ENCODE measurements around the gene CST7.

Gene CST7

DNA sequence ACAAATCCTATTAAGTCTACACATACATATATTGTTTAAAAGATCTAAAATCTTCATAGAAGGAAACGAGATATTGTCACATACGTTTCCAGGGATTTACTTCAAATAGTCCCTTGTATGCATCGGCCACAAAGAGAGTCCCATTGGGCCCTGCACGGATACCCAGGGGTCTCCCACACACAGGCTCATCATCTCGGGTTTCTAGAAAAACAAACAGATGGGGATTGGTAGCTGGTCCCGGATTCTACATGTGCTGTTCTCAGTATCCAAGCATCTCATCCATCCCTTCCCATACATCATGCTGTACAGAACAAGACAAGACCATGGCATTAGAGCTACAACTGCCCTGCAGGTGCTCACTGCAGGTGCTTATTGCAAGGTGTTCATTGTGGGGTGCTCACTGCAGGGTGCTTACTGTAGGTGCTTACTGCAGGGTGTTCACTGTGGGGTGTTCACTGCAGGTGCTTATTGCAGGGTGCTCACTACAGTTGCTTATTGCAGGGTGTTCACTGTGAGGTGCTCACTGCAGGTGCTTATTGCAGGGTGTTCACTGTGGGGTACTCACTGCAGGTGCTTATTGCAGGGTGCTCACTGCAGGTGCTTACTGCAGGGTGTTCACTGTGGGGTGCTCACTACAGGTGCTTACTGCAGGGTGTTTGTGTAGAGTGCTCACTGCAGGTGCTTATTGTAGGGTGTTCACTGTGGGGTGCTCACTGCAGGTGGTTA lies 22.5 kb downstream of the CST7 start:
- H3K9ac ChIP-seq (ENCODE audit: low read depth in 1 of 2, low read length in 2 of 2): no peak overlapping the region
- H3K4me1 ChIP-seq (ENCODE audit: control insufficient read depth in 1 of 2, insufficient read depth in 2 of 2, low read length in 2 of 2): peaks cover 4 to 6% of the 10 kb centered on the region in 2 donors
- peaks cover 0 to 2% of the 10 kb centered on the region in 2 donors for H3K9me3 ChIP-seq (ENCODE audit: control insufficient read depth in 1 of 2, low read length in 2 of 2)
- H3K36me3 ChIP-seq (ENCODE audit: control insufficient read depth in 1 of 2, insufficient read depth in 2 of 2, low read length in 2 of 2): peaks cover 26 to 61% of the 10 kb centered on the region in 2 donors
- H3K27me3 ChIP-seq (ENCODE audit: control insufficient read depth in 1 of 2, insufficient read depth in 2 of 2, low read length in 2 of 2): no peaks in the 10 kb centered on the region
- H3K27ac ChIP-seq (ENCODE audit: low read depth, low read length): no peak overlapping the region
- no peak overlapping the region for H3K4me3 ChIP-seq (ENCODE audit: low read depth in 1 of 2, low read length in 2 of 2)

DNA sequence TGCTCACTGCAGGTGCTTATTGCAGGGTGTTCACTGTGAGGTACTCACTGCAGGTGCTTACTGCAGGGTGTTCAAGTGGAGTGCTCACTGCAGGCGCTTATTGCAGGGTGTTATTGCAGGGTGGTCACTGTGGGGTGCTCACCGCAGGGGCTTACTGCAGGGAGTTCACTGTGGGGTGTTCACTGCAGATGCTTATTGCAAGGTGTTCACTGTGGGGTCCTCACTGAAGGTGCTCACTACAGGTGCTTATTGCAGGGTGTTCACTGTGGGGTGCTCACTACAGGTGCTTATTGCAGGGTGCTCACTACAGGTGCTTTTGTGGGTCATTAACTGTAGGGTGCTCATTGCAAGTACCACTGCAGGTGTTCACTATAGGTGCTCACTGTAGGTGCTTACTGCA lies 23.3 kb downstream of the CST7 start:
- H3K9ac ChIP-seq (ENCODE audit: low read depth in 1 of 2, low read length in 2 of 2): no peak overlapping the region
- no peaks in the 10 kb centered on the region for H3K27me3 ChIP-seq (ENCODE audit: control insufficient read depth in 1 of 2, insufficient read depth in 2 of 2, low read length in 2 of 2)
- peaks cover 24 to 66% of the 10 kb centered on the region in 2 donors for H3K36me3 ChIP-seq (ENCODE audit: control insufficient read depth in 1 of 2, insufficient read depth in 2 of 2, low read length in 2 of 2)
- no peak overlapping the region for H3K4me3 ChIP-seq (ENCODE audit: low read depth in 1 of 2, low read length in 2 of 2)
- no peak overlapping the region for H3K27ac ChIP-seq (ENCODE audit: low read depth, low read length)
- peaks cover 4 to 6% of the 10 kb centered on the region in 2 donors for H3K4me1 ChIP-seq (ENCODE audit: control insufficient read depth in 1 of 2, insufficient read depth in 2 of 2, low read length in 2 of 2)
- peaks cover 0 to 2% of the 10 kb centered on the region in 2 donors for H3K9me3 ChIP-seq (ENCODE audit: control insufficient read depth in 1 of 2, low read length in 2 of 2)

DNA sequence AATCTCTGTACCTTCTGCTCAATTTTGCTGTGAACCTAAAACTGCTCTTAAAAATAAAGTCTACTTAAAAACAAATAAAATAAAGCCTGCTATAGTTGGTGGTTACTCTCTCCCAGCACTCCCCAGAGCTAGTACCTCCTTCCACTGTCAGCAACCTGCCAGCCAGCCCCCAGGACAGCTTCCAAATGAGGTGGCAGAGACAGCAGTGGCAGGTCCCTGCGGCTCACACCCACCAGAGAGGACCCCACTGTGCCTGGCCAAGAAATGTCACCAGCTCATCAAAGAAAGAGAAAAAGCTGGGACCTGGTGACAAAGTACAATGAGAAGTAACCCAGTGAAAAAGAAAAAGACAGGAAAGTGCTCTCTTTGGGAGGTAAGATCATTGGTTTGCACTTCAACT lies 28.3 kb downstream of the CST7 start:
- no peak overlapping the region for H3K27ac ChIP-seq (ENCODE audit: low read depth, low read length)

DNA sequence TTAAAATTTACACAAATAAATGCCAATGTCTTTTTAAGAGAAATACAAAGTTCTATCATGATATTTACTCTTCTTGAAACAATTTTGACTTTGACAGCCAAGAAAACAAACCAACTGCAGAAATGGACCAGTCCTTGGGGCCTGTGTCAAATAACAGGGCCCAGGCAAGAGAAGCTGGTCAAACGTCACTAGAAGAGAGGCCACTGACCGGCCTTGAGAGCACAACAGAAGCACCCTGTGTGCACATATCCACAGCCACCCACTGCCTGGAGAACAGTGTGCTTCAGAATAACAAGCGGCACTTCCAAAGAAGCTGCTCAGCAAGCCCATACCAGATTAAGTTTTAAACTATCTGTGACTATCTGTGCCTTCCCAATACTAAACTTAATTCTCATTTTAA lies 28.7 kb downstream of the CST7 start:
- Histone ChIP-seq H3K36me3 (ENCODE audit: control insufficient read depth in 1 of 2, insufficient read depth in 2 of 2, low read length in 2 of 2) (peaks cover 11 to 64% of the 10 kb centered on the region in 2 donors), H3K4me3 (ENCODE audit: low read depth in 1 of 2, low read length in 2 of 2) (no peak overlapping the region), H3K9me3 (ENCODE audit: control insufficient read depth in 1 of 2, low read length in 2 of 2) (peaks cover 9 to 10% of the 10 kb centered on the region in 2 donors), H3K4me1 (ENCODE audit: control insufficient read depth in 1 of 2, insufficient read depth in 2 of 2, low read length in 2 of 2) (peaks cover 0 to 3% of the 10 kb centered on the region in 2 donors), H3K27ac (ENCODE audit: low read depth, low read length) (no peak overlapping the region), H3K9ac (ENCODE audit: low read depth in 1 of 2, low read length in 2 of 2) (no peak overlapping the region), H3K27me3 (ENCODE audit: control insufficient read depth in 1 of 2, insufficient read depth in 2 of 2, low read length in 2 of 2) (no peaks in the 10 kb centered on the region)

More for the DNA sequence above, 28.3 kb downstream of the CST7 start:
- Histone ChIP-seq H3K4me1 (ENCODE audit: control insufficient read depth in 1 of 2, insufficient read depth in 2 of 2, low read length in 2 of 2) (peaks cover 0 to 3% of the 10 kb centered on the region in 2 donors), H3K27me3 (ENCODE audit: control insufficient read depth in 1 of 2, insufficient read depth in 2 of 2, low read length in 2 of 2) (no peaks in the 10 kb centered on the region), H3K36me3 (ENCODE audit: control insufficient read depth in 1 of 2, insufficient read depth in 2 of 2, low read length in 2 of 2) (peaks cover 15 to 64% of the 10 kb centered on the region in 2 donors), H3K4me3 (ENCODE audit: low read depth in 1 of 2, low read length in 2 of 2) (no peak overlapping the region), H3K9ac (ENCODE audit: low read depth in 1 of 2, low read length in 2 of 2) (no peak overlapping the region), H3K9me3 (ENCODE audit: control insufficient read depth in 1 of 2, low read length in 2 of 2) (peaks cover 9 to 10% of the 10 kb centered on the region in 2 donors)

DNA sequence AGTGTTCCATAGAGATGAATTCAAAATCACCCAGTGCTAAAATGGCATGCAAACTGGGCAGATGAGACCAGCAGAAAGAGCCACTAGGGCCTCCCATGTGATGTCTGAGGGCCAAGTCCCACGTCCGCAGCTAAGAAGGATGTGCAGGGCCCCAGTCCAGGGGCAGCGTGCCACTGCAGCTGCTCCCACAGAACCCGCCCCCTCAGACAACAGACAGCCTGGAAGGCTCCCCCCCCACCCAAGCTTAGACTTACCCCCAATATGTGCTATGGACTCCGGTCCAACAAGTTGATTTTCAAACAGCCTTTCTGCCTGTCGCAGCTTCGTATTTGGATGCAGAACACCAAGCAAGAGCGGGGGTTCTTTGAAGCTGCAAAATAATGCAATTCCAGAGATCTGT lies 29.4 kb downstream of the CST7 start:
- Histone ChIP-seq H3K4me3 (ENCODE audit: low read depth in 1 of 2, low read length in 2 of 2) (no peak overlapping the region), H3K27me3 (ENCODE audit: control insufficient read depth in 1 of 2, insufficient read depth in 2 of 2, low read length in 2 of 2) (no peaks in the 10 kb centered on the region), H3K9me3 (ENCODE audit: control insufficient read depth in 1 of 2, low read length in 2 of 2) (peaks cover 9 to 10% of the 10 kb centered on the region in 2 donors), H3K27ac (ENCODE audit: low read depth, low read length) (no peak overlapping the region), H3K4me1 (ENCODE audit: control insufficient read depth in 1 of 2, insufficient read depth in 2 of 2, low read length in 2 of 2) (peaks cover 0 to 3% of the 10 kb centered on the region in 2 donors), H3K36me3 (ENCODE audit: control insufficient read depth in 1 of 2, insufficient read depth in 2 of 2, low read length in 2 of 2) (peaks cover 16 to 62% of the 10 kb centered on the region in 2 donors), H3K9ac (ENCODE audit: low read depth in 1 of 2, low read length in 2 of 2) (no peak overlapping the region)

DNA sequence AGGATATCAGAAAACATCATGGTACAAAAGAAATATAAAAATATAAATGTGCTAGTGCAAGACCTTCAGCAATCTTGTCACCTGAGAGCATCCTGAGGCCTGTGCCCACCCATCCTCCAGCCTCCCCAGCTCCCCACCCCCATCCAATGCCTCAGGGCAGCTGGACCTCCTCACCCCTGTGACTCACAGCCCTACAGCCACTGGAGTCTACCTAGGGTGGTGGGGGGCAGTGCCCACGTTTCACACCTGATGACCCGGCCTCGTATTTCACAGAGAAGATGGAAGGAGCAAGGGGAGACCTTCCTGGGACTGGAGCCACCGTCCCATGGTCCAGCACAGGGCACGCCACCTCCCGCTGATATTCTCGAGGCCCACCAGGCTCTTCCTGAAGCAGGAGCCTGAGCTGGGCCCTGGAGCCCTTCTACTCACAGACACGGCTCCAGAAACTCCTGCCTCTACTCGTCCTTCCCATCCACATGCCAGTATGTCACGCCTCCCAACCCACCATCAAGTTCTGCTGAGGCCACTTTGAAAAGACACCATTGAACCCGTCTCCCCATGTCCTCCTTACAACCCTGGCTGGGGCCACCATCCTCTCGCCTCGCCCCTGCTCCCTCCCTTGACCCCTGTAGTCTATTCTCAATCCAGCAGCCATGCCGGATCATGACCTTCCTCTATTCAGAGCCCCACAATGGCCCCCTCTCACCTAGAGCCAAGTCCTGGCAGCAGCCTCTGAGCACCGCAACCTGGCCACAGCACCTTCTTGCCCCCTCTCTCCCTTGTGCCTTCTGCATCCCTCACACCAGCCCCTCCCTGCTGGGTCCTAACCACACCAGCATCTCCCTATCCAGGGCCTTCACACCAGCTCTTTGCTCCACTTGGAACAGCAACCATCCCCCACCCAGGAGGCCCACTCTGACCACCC lies 30.2 kb downstream of the CST7 start:
- Histone ChIP-seq H3K9ac (ENCODE audit: low read depth in 1 of 2, low read length in 2 of 2) (no peak overlapping the region), H3K27ac (ENCODE audit: low read depth, low read length) (no peak overlapping the region), H3K9me3 (ENCODE audit: control insufficient read depth in 1 of 2, low read length in 2 of 2) (peaks cover 9 to 10% of the 10 kb centered on the region in 2 donors), H3K4me3 (ENCODE audit: low read depth in 1 of 2, low read length in 2 of 2) (no peak overlapping the region), H3K27me3 (ENCODE audit: control insufficient read depth in 1 of 2, insufficient read depth in 2 of 2, low read length in 2 of 2) (no peaks in the 10 kb centered on the region), H3K4me1 (ENCODE audit: control insufficient read depth in 1 of 2, insufficient read depth in 2 of 2, low read length in 2 of 2) (peaks cover 0 to 3% of the 10 kb centered on the region in 2 donors), H3K36me3 (ENCODE audit: control insufficient read depth in 1 of 2, insufficient read depth in 2 of 2, low read length in 2 of 2) (peaks cover 16 to 66% of the 10 kb centered on the region in 2 donors)

DNA sequence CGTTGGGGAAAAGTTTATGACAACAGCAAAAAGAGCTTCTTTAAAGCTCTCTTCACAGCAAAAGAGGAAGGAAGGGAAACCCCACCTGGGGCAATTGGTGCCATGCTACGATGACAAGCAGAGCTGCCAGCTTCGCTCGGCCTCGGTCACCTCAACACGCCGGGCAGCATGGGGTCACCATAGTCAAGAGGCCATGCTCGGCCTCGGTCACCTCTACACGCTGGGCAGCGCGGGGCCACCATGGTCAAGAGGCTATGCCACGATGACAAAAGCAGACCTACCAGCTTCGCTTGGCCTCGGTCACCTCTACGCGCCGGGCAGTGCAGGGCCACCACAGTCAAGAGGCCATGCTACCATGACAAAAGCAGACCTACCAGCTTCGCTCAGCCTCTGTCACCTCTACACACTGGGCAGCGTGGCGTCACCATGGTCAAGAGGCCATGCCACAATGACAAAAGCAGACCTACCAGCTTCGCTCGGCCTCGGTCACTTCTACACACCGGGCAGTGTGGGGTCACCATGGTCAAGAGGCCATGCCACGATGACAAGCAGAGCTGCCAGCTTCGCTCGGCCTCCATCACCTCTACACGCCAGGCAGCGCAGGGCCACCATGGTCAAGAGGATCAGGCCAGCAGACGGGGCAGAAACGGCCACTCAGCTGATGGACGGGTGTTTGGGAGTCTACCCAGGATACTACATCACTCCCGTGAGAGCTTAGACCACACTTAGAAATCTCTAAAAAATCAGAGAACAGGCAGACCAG lies 31.4 kb downstream of the CST7 start:
- Histone ChIP-seq H3K4me1 (ENCODE audit: control insufficient read depth in 1 of 2, insufficient read depth in 2 of 2, low read length in 2 of 2) (peaks cover 8 to 11% of the 10 kb centered on the region in 2 donors), H3K9ac (ENCODE audit: low read depth in 1 of 2, low read length in 2 of 2) (no peak overlapping the region), H3K27me3 (ENCODE audit: control insufficient read depth in 1 of 2, insufficient read depth in 2 of 2, low read length in 2 of 2) (no peaks in the 10 kb centered on the region), H3K4me3 (ENCODE audit: low read depth in 1 of 2, low read length in 2 of 2) (no peak overlapping the region), H3K27ac (ENCODE audit: low read depth, low read length) (no peak overlapping the region), H3K9me3 (ENCODE audit: control insufficient read depth in 1 of 2, low read length in 2 of 2) (peaks cover 9 to 10% of the 10 kb centered on the region in 2 donors), H3K36me3 (ENCODE audit: control insufficient read depth in 1 of 2, insufficient read depth in 2 of 2, low read length in 2 of 2) (peaks cover 16 to 66% of the 10 kb centered on the region in 2 donors)

DNA sequence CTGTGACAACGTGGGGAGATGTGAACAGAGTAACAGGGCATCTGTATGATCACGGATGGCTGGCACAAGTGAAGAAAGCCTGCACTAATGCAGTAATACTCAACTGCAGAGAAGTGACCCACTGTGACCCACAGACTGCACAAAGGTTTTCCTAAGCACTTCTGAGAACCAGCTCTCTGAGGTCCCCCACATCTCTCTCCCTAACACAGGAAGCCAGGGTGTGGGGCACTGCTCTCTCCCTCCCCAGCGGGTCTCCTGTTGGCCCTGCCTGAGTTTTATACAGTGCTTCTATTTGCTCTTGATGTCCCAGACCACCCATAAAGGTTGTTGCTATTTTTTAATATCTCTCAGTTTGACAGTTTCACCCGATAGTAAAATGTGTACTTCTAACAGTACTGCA lies 32.2 kb downstream of the CST7 start:
- Histone ChIP-seq H3K4me3 (ENCODE audit: low read depth in 1 of 2, low read length in 2 of 2) (no peak overlapping the region), H3K4me1 (ENCODE audit: control insufficient read depth in 1 of 2, insufficient read depth in 2 of 2, low read length in 2 of 2) (peaks cover 16 to 19% of the 10 kb centered on the region in 2 donors), H3K9me3 (ENCODE audit: control insufficient read depth in 1 of 2, low read length in 2 of 2) (peaks cover 8 to 10% of the 10 kb centered on the region in 2 donors), H3K9ac (ENCODE audit: low read depth in 1 of 2, low read length in 2 of 2) (no peak overlapping the region), H3K27me3 (ENCODE audit: control insufficient read depth in 1 of 2, insufficient read depth in 2 of 2, low read length in 2 of 2) (no peaks in the 10 kb centered on the region), H3K36me3 (ENCODE audit: control insufficient read depth in 1 of 2, insufficient read depth in 2 of 2, low read length in 2 of 2) (peaks cover 16 to 64% of the 10 kb centered on the region in 2 donors), H3K27ac (ENCODE audit: low read depth, low read length) (no peak overlapping the region)

DNA sequence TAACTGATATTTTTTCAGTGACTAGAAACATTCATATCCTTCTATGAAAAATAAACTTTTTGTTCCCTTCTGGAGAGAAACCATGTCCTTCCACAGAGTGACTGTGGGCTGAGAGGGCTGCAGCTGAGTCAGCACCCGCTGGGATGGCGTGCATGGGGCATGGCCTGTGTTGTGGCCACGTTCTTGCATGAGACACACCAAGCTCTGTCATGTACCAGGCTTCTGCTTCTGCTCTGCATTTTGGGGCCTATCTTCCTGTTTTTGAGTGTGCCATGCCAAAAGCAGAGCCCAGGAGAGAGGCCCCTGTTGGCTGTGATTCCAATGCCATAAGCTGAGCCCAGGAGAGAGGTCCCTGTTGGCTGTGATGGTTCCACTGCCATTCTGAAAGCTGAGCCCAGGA lies 32.7 kb downstream of the CST7 start:
- peaks cover 16 to 59% of the 10 kb centered on the region in 2 donors for H3K36me3 ChIP-seq (ENCODE audit: control insufficient read depth in 1 of 2, insufficient read depth in 2 of 2, low read length in 2 of 2)
- H3K27ac ChIP-seq (ENCODE audit: low read depth, low read length): no peak overlapping the region
- peaks cover 7 to 10% of the 10 kb centered on the region in 2 donors for H3K9me3 ChIP-seq (ENCODE audit: control insufficient read depth in 1 of 2, low read length in 2 of 2)
- H3K27me3 ChIP-seq (ENCODE audit: control insufficient read depth in 1 of 2, insufficient read depth in 2 of 2, low read length in 2 of 2): no peaks in the 10 kb centered on the region
- H3K4me1 ChIP-seq (ENCODE audit: control insufficient read depth in 1 of 2, insufficient read depth in 2 of 2, low read length in 2 of 2): peaks cover 20 to 21% of the 10 kb centered on the region in 2 donors
- no peak overlapping the region for H3K9ac ChIP-seq (ENCODE audit: low read depth in 1 of 2, low read length in 2 of 2)
- H3K4me3 ChIP-seq (ENCODE audit: low read depth in 1 of 2, low read length in 2 of 2): no peak overlapping the region

All from duodenal mucosa (tissue), 2 donors.